Retinal pigment epithelial cell (primary cell): ENCODE data around the gene CHN1.

Experiments used
- DNase-seq: peaks from one replicate; pipeline ENCODE4 v3.0.0-alpha.2; 2010; ENCODE audit warnings: low read depth
- H3K4me3 ChIP-seq: 2 replicates; pipeline ENCODE4 v1.5.1; 2011; ENCODE audit warnings: mild to moderate bottlenecking, low read length, control low read depth, moderate library complexity
- TF ChIP-seq, protein P1 (sequence below): conservative IDR thresholded peaks from 2 replicates; pipeline ENCODE4 v1.5.1; 2011; ENCODE audit warnings: low read depth, low read length, control low read depth, inconsistent platforms

CHN1 gene

DNA sequence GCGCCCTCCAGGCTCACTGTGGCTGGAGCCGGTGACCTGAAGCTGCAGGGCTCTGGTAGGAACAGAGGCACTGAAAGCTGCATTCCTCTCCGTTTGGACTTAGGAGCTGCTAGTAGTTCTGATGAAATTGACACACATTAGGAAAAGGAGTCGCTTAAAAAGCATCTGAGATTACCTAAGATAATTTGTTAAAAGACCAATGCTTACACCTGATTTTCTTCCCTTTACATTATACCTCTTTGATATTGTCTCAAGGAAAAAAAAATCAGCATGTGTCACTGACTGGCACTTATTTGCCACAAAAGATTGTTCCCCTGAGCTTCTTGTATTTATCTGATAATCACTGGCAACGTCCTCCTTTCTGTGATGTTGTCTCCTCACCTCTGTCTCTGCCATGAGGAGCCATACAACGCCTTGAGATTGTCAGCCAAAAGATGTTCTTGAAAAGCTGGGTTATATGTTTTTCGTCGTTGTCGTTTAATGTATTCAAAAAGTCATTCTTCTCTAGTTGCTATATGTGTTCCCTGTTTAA is 618 bp upstream of the CHN1 start:
- TF ChIP-seq, protein P1, sequence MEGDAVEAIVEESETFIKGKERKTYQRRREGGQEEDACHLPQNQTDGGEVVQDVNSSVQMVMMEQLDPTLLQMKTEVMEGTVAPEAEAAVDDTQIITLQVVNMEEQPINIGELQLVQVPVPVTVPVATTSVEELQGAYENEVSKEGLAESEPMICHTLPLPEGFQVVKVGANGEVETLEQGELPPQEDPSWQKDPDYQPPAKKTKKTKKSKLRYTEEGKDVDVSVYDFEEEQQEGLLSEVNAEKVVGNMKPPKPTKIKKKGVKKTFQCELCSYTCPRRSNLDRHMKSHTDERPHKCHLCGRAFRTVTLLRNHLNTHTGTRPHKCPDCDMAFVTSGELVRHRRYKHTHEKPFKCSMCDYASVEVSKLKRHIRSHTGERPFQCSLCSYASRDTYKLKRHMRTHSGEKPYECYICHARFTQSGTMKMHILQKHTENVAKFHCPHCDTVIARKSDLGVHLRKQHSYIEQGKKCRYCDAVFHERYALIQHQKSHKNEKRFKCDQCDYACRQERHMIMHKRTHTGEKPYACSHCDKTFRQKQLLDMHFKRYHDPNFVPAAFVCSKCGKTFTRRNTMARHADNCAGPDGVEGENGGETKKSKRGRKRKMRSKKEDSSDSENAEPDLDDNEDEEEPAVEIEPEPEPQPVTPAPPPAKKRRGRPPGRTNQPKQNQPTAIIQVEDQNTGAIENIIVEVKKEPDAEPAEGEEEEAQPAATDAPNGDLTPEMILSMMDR: no peak
- DNase-seq: no peak
- H3K4me3 ChIP-seq: peak overlapping the region; percentile 65

DNA sequence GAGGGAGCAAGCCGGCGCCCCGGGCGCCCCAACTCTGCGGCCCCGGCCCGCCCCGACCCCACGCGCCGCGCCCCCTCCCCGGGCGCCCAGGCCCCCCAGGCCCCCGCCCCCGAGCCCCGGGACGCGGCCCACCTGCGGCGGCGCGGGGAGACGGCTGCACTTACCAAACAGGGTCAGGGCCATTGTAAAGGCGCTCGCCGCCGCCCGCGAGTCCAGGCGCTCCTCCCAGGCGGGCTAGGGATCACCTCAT is 526 bp downstream of the CHN1 start:
- DNase-seq: no peak
- peak overlapping the region; percentile 65 for H3K4me3 ChIP-seq
- TF ChIP-seq, protein P1: no peak

DNA sequence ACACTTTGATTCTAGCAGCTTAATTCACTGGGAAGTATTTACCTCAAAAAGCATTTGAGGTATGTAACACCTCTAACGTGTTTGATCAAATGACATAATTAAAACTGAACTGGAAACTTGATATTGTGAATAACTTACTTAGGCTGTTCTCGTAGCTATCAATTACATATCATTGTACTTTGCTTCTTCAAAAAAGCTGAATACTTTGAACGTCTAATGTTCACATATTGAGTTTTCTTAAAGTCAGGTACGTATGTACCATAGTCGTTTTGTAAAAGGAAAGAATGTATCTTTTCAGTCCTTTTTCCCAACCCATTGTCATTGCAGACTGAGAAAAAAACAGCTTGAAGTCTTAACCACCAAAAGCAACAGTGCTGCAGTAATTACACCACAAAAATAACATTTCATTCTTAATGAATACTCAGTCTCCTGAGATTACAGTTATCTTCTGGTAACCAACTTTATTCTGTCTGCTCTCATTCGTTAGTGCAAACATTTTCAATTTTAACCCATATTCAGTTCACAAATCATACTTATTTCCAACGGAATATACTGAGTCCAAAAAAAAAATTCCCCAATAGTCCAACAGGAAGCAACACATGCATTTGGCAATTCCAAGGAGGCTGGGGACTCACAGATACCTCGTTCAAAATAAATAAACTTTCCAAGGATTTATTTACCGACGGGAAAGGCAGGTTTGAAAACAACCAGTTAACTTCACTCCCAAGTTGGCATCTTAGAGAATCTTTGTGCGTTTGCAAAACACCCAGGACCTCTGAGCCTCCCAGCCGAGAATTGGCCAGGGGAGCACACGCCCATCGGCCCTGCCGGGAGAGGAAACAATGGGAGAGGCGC is 1.1 kb downstream of the CHN1 start:
- peak overlapping the region; percentile 65 for H3K4me3 ChIP-seq
- no peak for DNase-seq
- TF ChIP-seq, protein P1: no peak

DNA sequence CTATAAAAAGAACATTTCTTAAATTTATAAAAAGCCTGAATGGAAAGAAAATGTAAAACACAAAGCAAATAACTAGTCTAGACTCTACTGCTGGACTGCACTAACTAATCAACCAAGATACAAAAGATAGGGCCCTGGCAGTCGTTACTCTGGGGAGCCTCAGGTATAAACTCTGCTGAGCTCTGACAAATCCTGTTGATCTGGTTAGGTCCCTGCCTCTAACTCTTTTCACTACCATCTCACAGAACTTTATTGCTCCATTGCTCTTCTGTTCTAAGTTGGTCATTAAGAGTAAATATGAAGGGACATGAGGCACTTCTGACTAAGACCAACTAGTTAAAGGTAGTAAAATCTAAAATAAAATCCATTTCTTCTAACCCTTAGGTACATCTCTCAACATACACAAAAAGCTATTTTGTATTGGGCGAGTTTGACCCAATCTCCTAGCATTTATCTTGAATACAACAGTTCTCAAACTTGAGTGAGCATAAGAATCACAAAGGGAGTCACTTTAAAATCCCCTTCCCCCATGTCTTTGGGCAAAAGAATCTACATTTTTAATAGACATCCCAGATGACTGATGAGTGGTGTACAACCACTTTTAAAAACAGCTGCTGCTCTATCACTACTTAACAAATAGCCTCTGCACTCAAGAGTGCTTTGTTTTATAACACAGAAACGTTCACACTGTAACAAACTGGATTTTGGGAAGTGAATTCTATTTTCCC is 2.5 kb downstream of the CHN1 start:
- TF ChIP-seq, protein P1: no peak

DNA sequence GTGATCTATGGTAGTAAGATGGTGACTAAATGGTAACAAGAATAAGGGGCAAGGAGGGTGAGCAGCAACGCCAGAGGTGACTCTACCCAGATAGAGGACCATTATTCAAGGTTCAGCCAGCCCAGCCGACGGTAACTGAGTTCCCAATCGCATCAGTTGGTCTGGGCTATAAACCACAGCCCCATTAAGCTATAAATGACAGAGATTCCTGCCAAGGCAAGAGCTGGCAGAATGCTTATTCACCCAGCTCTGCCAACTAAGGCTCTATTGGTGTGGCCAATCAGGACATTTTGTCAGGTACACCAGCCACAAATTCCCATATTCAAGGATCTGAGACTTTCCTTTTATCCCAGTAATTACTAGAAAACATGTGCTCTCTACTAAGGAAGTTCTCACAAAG is 3.6 kb downstream of the CHN1 start:
- TF ChIP-seq, protein P1: no peak
- no peak overlapping the region for H3K4me3 ChIP-seq
- DNase-seq: no peak

More for the DNA sequence above, 2.5 kb downstream of the CHN1 start:
- DNase-seq: no peak
- no peak overlapping the region for H3K4me3 ChIP-seq

DNA sequence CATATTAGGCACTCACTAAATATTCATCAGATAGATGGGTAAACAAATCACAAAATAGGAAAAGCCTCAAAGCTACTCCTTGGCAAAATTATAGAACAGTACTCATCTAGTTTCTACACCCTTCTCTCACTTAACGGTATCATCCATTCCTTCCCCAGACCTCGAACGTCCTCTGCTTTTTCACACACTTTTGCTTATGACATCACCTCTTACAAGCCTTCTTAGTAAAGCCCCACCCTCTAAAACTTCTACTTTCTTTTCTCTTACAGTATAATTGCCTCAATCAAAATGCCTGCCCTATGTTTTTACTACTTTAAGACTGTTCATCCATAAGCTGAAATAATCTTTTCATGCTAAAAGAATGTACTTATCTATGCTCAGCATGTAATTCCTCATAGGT is 8.1 kb downstream of the CHN1 start:
- no peak for DNase-seq
- no peak overlapping the region for H3K4me3 ChIP-seq
- TF ChIP-seq, protein P1: no peak

DNA sequence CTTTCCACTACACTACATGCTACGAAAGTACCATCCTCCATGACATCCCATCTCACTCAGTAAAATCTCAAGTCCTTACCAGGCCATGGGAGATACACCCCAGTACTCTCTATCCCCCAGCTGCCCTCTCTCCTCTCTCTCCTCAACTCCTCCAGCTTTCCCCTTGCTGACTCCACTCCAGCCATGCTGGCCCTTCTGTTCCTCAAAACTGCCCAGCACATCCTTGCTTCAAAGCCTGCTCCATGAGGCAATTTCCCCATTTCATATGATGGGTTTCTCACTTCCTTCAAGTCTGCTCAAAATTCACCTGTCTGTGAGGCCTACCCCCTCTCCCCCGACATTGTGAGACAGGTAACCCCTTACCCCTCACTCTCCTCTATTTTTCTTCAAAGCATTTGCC is 8.6 kb downstream of the CHN1 start:
- no peak for DNase-seq
- TF ChIP-seq, protein P1: no peak
- H3K4me3 ChIP-seq: no peak overlapping the region
